GM12801 (cell line): ENCODE data around the gene PLCH1.

Experiments
- CTCF ChIP-seq: IDR thresholded peaks from one replicate; pipeline ENCODE4 v1.5.1; 2011; ENCODE audit warnings: control low read depth; ENCODE audit not compliant: insufficient read length; ENCODE audit errors: extremely low read depth

Gene PLCH1

GRCh38 chr3:155736381-155736780, 8.5 kb downstream of the PLCH1 start:
- no peak for TF ChIP-seq CTCF

GRCh38 chr3:155730843-155731242, 14.0 kb downstream of the PLCH1 start:
- TF ChIP-seq CTCF: no peak

GRCh38 chr3:155727836-155728235, 17.0 kb downstream of the PLCH1 start:
- no peak for TF ChIP-seq CTCF

- no peak for TF ChIP-seq CTCF
These were observed 30.6 kb downstream of the PLCH1 start for GRCh38 chr3:155714295-155714718.

- TF ChIP-seq CTCF: no peak
These were observed 32.9 kb downstream of the PLCH1 start for GRCh38 chr3:155712008-155712407.

GRCh38 chr3:155704771-155705559, 39.9 kb downstream of the PLCH1 start:
- no peak for TF ChIP-seq CTCF

GRCh38 chr3:155704061-155704460, 40.8 kb downstream of the PLCH1 start:
- TF ChIP-seq CTCF: no peak
